Measurements from ENCODE around the gene FNDC8. TPM values are rescaled to one million over a fixed set of nuclear protein-coding genes. Genes with fewer than 3 reads are reported as not detected.

FNDC8 gene
- total and polyA plus RNA-seq, 9 of the 15 experiments (the other 6 are each of a cell fraction or from before 2014, with no cell fraction given) = 0.04 TPM; not detected in 8

GRCh38 chr17:35074711-35075707 lies 46.4 kb upstream of the FNDC8 start:
- intact Hi-C loops (cut with micrococcal nuclease) (no loop called here), in situ Hi-C loops (cut with MboI) (no loop called here)
- no peak for ATAC-seq
- peaks cover 15% of the 10 kb centered on the region; the same call in 2 of the 3 replicates for H3K79me2 ChIP-seq (ENCODE audit: control insufficient read depth, insufficient read depth, low read length)
- H3K9ac ChIP-seq (ENCODE audit: insufficient read depth in 1 of 2, low read depth in 2 of 2, low read length in 2 of 2) = no peak overlapping the region
- H3K4me3 ChIP-seq = no peak overlapping the region
- ChIA-PET POLR2A (interaction anchor here (0.6 to 2.3 kb wide), 3 partner anchors 11 to 32 kb away, joined by 3 to 16 read pairs (median 3); partner anchors contain the start of gene RFFL), CTCF (ENCODE audit: low intra/inter-chr PET ratio) (no interaction called here)
- FAIRE-seq = no peak
- no peaks in the 10 kb centered on the region for H3K9me1 ChIP-seq (ENCODE audit: control insufficient read depth, insufficient read depth, low read length)
- H3K4me1 ChIP-seq (replicated peaks in 1 of 2; ENCODE audit: control insufficient read depth in 2 of 2, insufficient read depth in 2 of 2, low read length in 2 of 2) = peaks cover 0 to 8% of the 10 kb centered on the region in 2 experiments; a peak in 2 of 5 replicates
- H4K20me1 ChIP-seq (replicated peaks; ENCODE audit: control insufficient read depth, insufficient read depth, low read length) = peaks cover 8% of the 10 kb centered on the region; the same call in 1 of the 2 replicates
- no peak overlapping the region for H2AFZ ChIP-seq (ENCODE audit: low read depth, low read length)
- H3K9me3 ChIP-seq (replicated peaks; ENCODE audit: control insufficient read depth, insufficient read depth, low read depth, low read length) = no peaks in the 10 kb centered on the region
- no peaks in the 10 kb centered on the region for H3K27me3 ChIP-seq (ENCODE audit: control insufficient read depth in 2 of 2, insufficient read depth in 2 of 2, low read length in 2 of 2)
- TF ChIP-seq RBM25 (IDR thresholded peaks at IDR 0.05; ENCODE audit: low read depth, low read length, severe bottlenecking) = no peak
- no peak for TF ChIP-seq ZC3H4 (CRISPR knock-in tag; IDR thresholded peaks at IDR 0.05; ENCODE audit: borderline replicate concordance)
- TF ChIP-seq ZNF133 (CRISPR knock-in tag; IDR thresholded peaks at IDR 0.05) = no peak
- TF ChIP-seq ETV5 (CRISPR knock-in tag; IDR thresholded peaks at IDR 0.05; ENCODE audit: low read depth) = no peak
- TF ChIP-seq MCM5 (IDR thresholded peaks at IDR 0.05; ENCODE audit: low read depth) = no peak
- TF ChIP-seq ZNF239 (CRISPR knock-in tag; IDR thresholded peaks at IDR 0.05) = no peak
- no peak for TF ChIP-seq CHD4 (IDR thresholded peaks at IDR 0.05; ENCODE audit: insufficient read depth, insufficient replicate concordance, low read depth, low read length, poor library complexity, severe bottlenecking)
- no peak for TF ChIP-seq ZBTB33 (CRISPR knock-in tag; IDR thresholded peaks at IDR 0.05)
- TF ChIP-seq PHF8 (IDR thresholded peaks at IDR 0.05; ENCODE audit: borderline replicate concordance, low read length) = no peak
- TF ChIP-seq CEBPB (tag; IDR thresholded peaks at IDR 0.05) = no peak
- TF ChIP-seq DMBX1 (CRISPR knock-in tag; IDR thresholded peaks at IDR 0.05; ENCODE audit: borderline replicate concordance) = no peak
- TF ChIP-seq ZKSCAN3 (CRISPR knock-in tag; IDR thresholded peaks at IDR 0.05) = no peak
- TF ChIP-seq MBD2 (IDR thresholded peaks at IDR 0.05; ENCODE audit: borderline replicate concordance, low read depth) = no peak
- TF ChIP-seq MCM7 (IDR thresholded peaks at IDR 0.05) = no peak
- no peak for TF ChIP-seq CBX8 (IDR thresholded peaks at IDR 0.05; ENCODE audit: borderline replicate concordance, extremely low read depth, low read depth, low read length, poor library complexity, severe bottlenecking)
- no peak for TF ChIP-seq ZBTB34 (CRISPR knock-in tag; IDR thresholded peaks at IDR 0.05)
- H3K27ac ChIP-seq (ENCODE audit: extremely low read depth, low read depth, low read length) = no peak overlapping the region
- no TSS peak for BruUV-seq (replicated peaks)
- WGBS (ENCODE audit: insufficient coverage, low coverage, missing lambda C conversion rate) = 55% methylated on average over 2 of the region's 2 CpGs
- no peaks in the 10 kb centered on the region for H3K36me3 ChIP-seq (ENCODE audit: control insufficient read depth, insufficient read depth, low read length)
- H3K4me2 ChIP-seq (ENCODE audit: insufficient read depth, low read length) = no peak overlapping the region
- DNase-seq (ENCODE audit: extremely low read depth in 1 of 4, low spot score in 3 of 4) = no peak
